SK-N-SH treated with all-trans-retinoic acid at 6 μM for 48 hours (cell line): ENCODE data around the gene TEAD1.

Source experiments
- ARNTL ChIP-seq: fragments of 450-650 bp; formaldehyde crosslinking; IDR thresholded peaks from 2 replicates; pipeline ENCODE4 v1.5.0; 2020; ENCODE audit warnings: low read depth, mild to moderate bottlenecking, moderate library complexity, borderline replicate concordance
- BACH2 ChIP-seq: fragments of 250-450 bp; sonication (Bioruptor Pico); IDR thresholded peaks from 2 replicates; pipeline ENCODE4 v1.9.0; 2021; ENCODE audit warnings: mild to moderate bottlenecking, borderline replicate concordance
- ESRRG ChIP-seq: fragments of 250-450 bp; sonication (Bioruptor Pico); IDR thresholded peaks from 2 replicates; pipeline ENCODE4 v1.6.1; 2021; ENCODE audit warnings: mild to moderate bottlenecking
- OSR1 ChIP-seq: fragments of 250-450 bp; sonication (Bioruptor Pico); IDR thresholded peaks from 2 replicates; pipeline ENCODE4 v1.8.0; 2022; ENCODE audit warnings: moderate library complexity, mild to moderate bottlenecking, inconsistent platforms
- POU6F1 ChIP-seq: fragments of 250-450 bp; sonication (Bioruptor Pico); IDR thresholded peaks from 2 replicates; pipeline ENCODE4 v1.8.0; 2021; ENCODE audit warnings: low read depth, mild to moderate bottlenecking, moderate library complexity, borderline replicate concordance
- PPARA ChIP-seq: fragments of 250-450 bp; sonication (Bioruptor Pico); IDR thresholded peaks from 2 replicates; pipeline ENCODE4 v1.5.0; 2020; ENCODE audit warnings: mild to moderate bottlenecking, borderline replicate concordance
- RARB ChIP-seq: fragments of 250-450 bp; sonication (Bioruptor Pico); IDR thresholded peaks from 2 replicates; pipeline ENCODE4 v1.8.0; 2021; ENCODE audit warnings: mild to moderate bottlenecking, moderate library complexity
- ZFP3 ChIP-seq: fragments of 250-450 bp; sonication (Bioruptor Pico); IDR thresholded peaks from 2 replicates; pipeline ENCODE4 v1.5.0; 2020; ENCODE audit warnings: mild to moderate bottlenecking, moderate library complexity
- ZFP30 ChIP-seq: fragments of 450-650 bp; formaldehyde crosslinking; IDR thresholded peaks from 2 replicates; pipeline ENCODE4 v1.5.0; 2022; ENCODE audit warnings: mild to moderate bottlenecking, moderate library complexity
- ZNF565 ChIP-seq: fragments of 450-650 bp; formaldehyde crosslinking; conservative IDR thresholded peaks from 2 replicates; pipeline ENCODE4 v1.5.0; 2020; ENCODE audit warnings: low read depth, mild to moderate bottlenecking, moderate library complexity
- ZNF70 ChIP-seq: fragments of 450-650 bp; formaldehyde crosslinking; IDR thresholded peaks from 2 replicates; pipeline ENCODE4 v1.5.0; 2020; ENCODE audit warnings: mild to moderate bottlenecking, moderate library complexity
- TF ChIP-seq, protein P1 (sequence below): fragments of 250-450 bp; sonication (Bioruptor Pico); IDR thresholded peaks from 2 replicates; pipeline ENCODE4 v1.8.0; 2020; ENCODE audit warnings: mild to moderate bottlenecking, moderate library complexity, borderline replicate concordance

- TF ChIP-seq ARNTL (CRISPR knock-in tag) = no peak
- TF ChIP-seq RARB (CRISPR knock-in tag) = no peak
- no peak for TF ChIP-seq POU6F1 (CRISPR knock-in tag)
- no peak for TF ChIP-seq ZFP3 (CRISPR knock-in tag)
- TF ChIP-seq OSR1 = no peak
- TF ChIP-seq, protein P1, sequence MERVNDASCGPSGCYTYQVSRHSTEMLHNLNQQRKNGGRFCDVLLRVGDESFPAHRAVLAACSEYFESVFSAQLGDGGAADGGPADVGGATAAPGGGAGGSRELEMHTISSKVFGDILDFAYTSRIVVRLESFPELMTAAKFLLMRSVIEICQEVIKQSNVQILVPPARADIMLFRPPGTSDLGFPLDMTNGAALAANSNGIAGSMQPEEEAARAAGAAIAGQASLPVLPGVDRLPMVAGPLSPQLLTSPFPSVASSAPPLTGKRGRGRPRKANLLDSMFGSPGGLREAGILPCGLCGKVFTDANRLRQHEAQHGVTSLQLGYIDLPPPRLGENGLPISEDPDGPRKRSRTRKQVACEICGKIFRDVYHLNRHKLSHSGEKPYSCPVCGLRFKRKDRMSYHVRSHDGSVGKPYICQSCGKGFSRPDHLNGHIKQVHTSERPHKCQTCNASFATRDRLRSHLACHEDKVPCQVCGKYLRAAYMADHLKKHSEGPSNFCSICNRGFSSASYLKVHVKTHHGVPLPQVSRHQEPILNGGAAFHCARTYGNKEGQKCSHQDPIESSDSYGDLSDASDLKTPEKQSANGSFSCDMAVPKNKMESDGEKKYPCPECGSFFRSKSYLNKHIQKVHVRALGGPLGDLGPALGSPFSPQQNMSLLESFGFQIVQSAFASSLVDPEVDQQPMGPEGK (CRISPR knock-in tag) = no peak
- TF ChIP-seq PPARA (CRISPR knock-in tag) = no peak
- TF ChIP-seq ZNF565 (CRISPR knock-in tag) = no peak
- TF ChIP-seq ESRRG (CRISPR knock-in tag) = no peak
- no peak for TF ChIP-seq BACH2 (CRISPR knock-in tag)
- no peak for TF ChIP-seq ZFP30 (CRISPR knock-in tag)
- no peak for TF ChIP-seq ZNF70 (CRISPR knock-in tag)
Observed at GRCh38 chr11:12786450-12786849, 112.2 kb downstream of the TEAD1 start.
